PC-3 (cell line): ENCODE results near the gene BRD9. TPM values are rescaled to one million over a fixed set of nuclear protein-coding genes. Genes with fewer than 3 reads are reported as not detected.

ENCODE experiments used
- ATAC-seq: fragments of 200-7000 bp; cut with Tn5 transposase; 2 replicates; pipeline ENCODE4 v1.9.1; 2020; ENCODE audit warnings: mild to moderate bottlenecking, moderate library complexity
- BruUV-seq: library from RNA; stranded (reverse); fragments of 400-500 nt; replicated peaks from 2 replicates; lab custom pipeline; 2021; lab: Mats Ljungman, UMichigan
- CTCF ChIA-PET: fragments of 300-600 bp; sonication (Branson Sonifier 250); formaldehyde crosslinking; loops from one replicate; lab custom pipeline; 2022; ENCODE audit warnings: antibody characterized with exemption; lab: Charles Lee
- POLR2A ChIA-PET: fragments of 300-600 bp; sonication (Branson Sonifier 250); formaldehyde crosslinking; loops from one replicate; lab custom pipeline; 2022; ENCODE audit warnings: antibody characterized with exemption; ENCODE audit not compliant: unreplicated experiment; lab: Charles Lee
- DNase-seq: peaks from one replicate; pipeline ENCODE4 v3.0.0-alpha.2; 2015
- H2AFZ ChIP-seq: fragments of 300-600 bp; sonication (generic); 2 replicates; pipeline ENCODE4 v1.6.0; 2016; ENCODE audit warnings: antibody characterized with exemption, low read length
- H3F3A ChIP-seq: fragments of 300-600 bp; sonication (generic); one replicate; pipeline ENCODE4 v1.6.0; 2017; ENCODE audit warnings: antibody characterized with exemption, low read length, control low read depth, mild to moderate bottlenecking; ENCODE audit not compliant: unreplicated experiment
- H3K27ac ChIP-seq: fragments of 300-600 bp; sonication (generic); 2 replicates; pipeline ENCODE4 v1.5.1; 2016; ENCODE audit warnings: mild to moderate bottlenecking, low read length
- H3K27me3 ChIP-seq: fragments of 300-600 bp; sonication (generic); 2 replicates; pipeline ENCODE4 v1.6.1; 2016; ENCODE audit warnings: low read length, mixed read lengths
- H3K36me3 ChIP-seq: fragments of 300-600 bp; sonication (generic); 2 replicates; pipeline ENCODE4 v1.6.1; 2016; ENCODE audit warnings: low read depth, mixed run types, low read length, mixed read lengths
- H3K4me1 ChIP-seq: fragments of 300-600 bp; sonication (generic); 2 replicates; pipeline ENCODE4 v1.5.1; 2016; ENCODE audit warnings: low read length; ENCODE audit not compliant: insufficient read depth
- H3K4me2 ChIP-seq: fragments of 300-600 bp; sonication (generic); 2 replicates; pipeline ENCODE4 v1.6.0; 2016; ENCODE audit warnings: low read length
- H3K4me3 ChIP-seq: fragments of 300-600 bp; sonication (generic); 2 replicates; pipeline ENCODE4 v1.5.1; 2016; ENCODE audit warnings: mild to moderate bottlenecking, low read length, mixed read lengths
- H3K79me2 ChIP-seq: fragments of 300-600 bp; sonication (generic); 2 replicates; pipeline ENCODE4 v1.6.1; 2017; ENCODE audit warnings: low read length, mixed read lengths
- H3K9ac ChIP-seq: fragments of 300-600 bp; sonication (generic); 2 replicates; pipeline ENCODE4 v1.6.0; 2016; ENCODE audit warnings: mild to moderate bottlenecking, low read length
- H3K9me2 ChIP-seq: fragments of 300-600 bp; sonication (generic); replicated peaks from 2 replicates; pipeline ENCODE4 v1.6.1; 2016; ENCODE audit warnings: mixed run types, low read length, mixed read lengths
- H3K9me3 ChIP-seq: fragments of 300-600 bp; sonication (generic); 2 replicates; pipeline ENCODE4 v1.6.1; 2016; ENCODE audit warnings: low read length, mixed read lengths
- H4K20me1 ChIP-seq: fragments of 300-600 bp; sonication (generic); 2 replicates; pipeline ENCODE4 v1.6.1; 2016; ENCODE audit warnings: low read length, mixed read lengths
- EZH2 ChIP-seq: fragments of 300-600 bp; sonication (generic); IDR thresholded peaks from one replicate; pipeline ENCODE4 v1.6.1; 2017; ENCODE audit warnings: antibody characterized with exemption, mild to moderate bottlenecking, low read length; ENCODE audit not compliant: unreplicated experiment
- EZH2phosphoT487 ChIP-seq: fragments of 300-600 bp; sonication (generic); IDR thresholded peaks from 2 replicates; pipeline ENCODE4 v1.6.1; 2018; ENCODE audit warnings: mild to moderate bottlenecking, antibody characterized with exemption, low read length, borderline replicate concordance
- intact Hi-C: fragments of 100-400 bp; cut with micrococcal nuclease; formaldehyde crosslinking; loops from 2 replicates; pipeline ENCODE4 v1.9.0; 2023
- total RNA-seq: library from RNA; depleted of rRNA; stranded (reverse); fragments of >200 nt; gene quantifications from 2 replicates; pipeline ENCODE4 v1.2.3, GENCODE V29; 2014
- TF ChIP-seq, protein P1 (sequence below): fragments of 300-600 bp; sonication (generic); conservative IDR thresholded peaks from 2 replicates; pipeline ENCODE4 v1.5.1; 2017; ENCODE audit warnings: antibody characterized with exemption, low read depth, mild to moderate bottlenecking, low read length

Gene BRD9
- total RNA-seq, 1 experiment from 2014 or later: 50.4 TPM

- Histone ChIP-seq H3K9ac (no peak overlapping the region), H3K4me3 (no peak overlapping the region), H3K4me2 (no peak overlapping the region), H2AFZ (no peak overlapping the region), H3K9me3 (no peaks in the 10 kb centered on the region), H3K36me3 (peaks cover 73% of the 10 kb centered on the region), H4K20me1 (peaks cover 20% of the 10 kb centered on the region), H3K9me2 (no peaks in the 10 kb centered on the region), H3K79me2 (peaks cover 68% of the 10 kb centered on the region), H3K27me3 (no peaks in the 10 kb centered on the region), H3K4me1 (no peaks in the 10 kb centered on the region), H3F3A (no peaks in the 10 kb centered on the region), H3K27ac (no peak overlapping the region)
- no TSS peak for BruUV-seq
- ChIA-PET POLR2A (no interaction called here), CTCF (no interaction called here)
- TF ChIP-seq, protein P1, sequence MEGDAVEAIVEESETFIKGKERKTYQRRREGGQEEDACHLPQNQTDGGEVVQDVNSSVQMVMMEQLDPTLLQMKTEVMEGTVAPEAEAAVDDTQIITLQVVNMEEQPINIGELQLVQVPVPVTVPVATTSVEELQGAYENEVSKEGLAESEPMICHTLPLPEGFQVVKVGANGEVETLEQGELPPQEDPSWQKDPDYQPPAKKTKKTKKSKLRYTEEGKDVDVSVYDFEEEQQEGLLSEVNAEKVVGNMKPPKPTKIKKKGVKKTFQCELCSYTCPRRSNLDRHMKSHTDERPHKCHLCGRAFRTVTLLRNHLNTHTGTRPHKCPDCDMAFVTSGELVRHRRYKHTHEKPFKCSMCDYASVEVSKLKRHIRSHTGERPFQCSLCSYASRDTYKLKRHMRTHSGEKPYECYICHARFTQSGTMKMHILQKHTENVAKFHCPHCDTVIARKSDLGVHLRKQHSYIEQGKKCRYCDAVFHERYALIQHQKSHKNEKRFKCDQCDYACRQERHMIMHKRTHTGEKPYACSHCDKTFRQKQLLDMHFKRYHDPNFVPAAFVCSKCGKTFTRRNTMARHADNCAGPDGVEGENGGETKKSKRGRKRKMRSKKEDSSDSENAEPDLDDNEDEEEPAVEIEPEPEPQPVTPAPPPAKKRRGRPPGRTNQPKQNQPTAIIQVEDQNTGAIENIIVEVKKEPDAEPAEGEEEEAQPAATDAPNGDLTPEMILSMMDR: no peak
- TF ChIP-seq EZH2 (no peak), EZH2phosphoT487 (no peak)
- ATAC-seq (no peak), DNase-seq (no peak)
- intact Hi-C loops: no loop called here
Measured at GRCh38 chr5:882253-883183, 10.1 kb downstream of the BRD9 start.

DNA sequence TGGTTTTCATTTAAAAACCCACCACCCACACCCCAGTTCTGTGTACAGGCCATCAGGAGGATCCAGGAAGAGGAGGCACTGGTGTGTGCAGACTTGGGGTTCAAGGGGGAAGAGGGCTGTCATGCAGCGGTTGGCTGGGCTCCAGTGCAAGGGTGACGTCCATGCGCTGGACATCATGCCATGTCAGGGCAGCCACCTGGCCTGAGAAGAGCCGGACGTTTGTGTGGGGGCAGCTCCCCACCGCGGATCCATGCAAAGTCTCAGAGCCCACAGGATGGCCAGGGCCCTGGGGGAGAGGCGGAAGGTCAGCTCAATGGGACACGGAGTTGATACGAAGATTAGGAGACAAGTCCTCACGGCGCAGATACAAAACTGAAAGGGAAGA lies 11.1 kb downstream of the BRD9 start:
- ATAC-seq (no peak), DNase-seq (no peak)
- H3K79me2 ChIP-seq: peaks cover 59% of the 10 kb centered on the region
- peaks cover 16% of the 10 kb centered on the region for H4K20me1 ChIP-seq
- H3K27me3 ChIP-seq: no peaks in the 10 kb centered on the region
- H3K4me2 ChIP-seq: no peak overlapping the region
- TF ChIP-seq EZH2phosphoT487 (no peak), EZH2 (no peak)
- TF ChIP-seq, protein P1: no peak
- peaks cover 72% of the 10 kb centered on the region for H3K36me3 ChIP-seq
- H2AFZ ChIP-seq: no peak overlapping the region
- BruUV-seq: no TSS peak
- ChIA-PET POLR2A (no interaction called here), CTCF (no interaction called here)
- intact Hi-C loops: no loop called here
- H3K4me1 ChIP-seq: no peaks in the 10 kb centered on the region
- H3K9me3 ChIP-seq: no peaks in the 10 kb centered on the region
- no peaks in the 10 kb centered on the region for H3K9me2 ChIP-seq
- H3F3A ChIP-seq: no peaks in the 10 kb centered on the region
- no peak overlapping the region for H3K9ac ChIP-seq
- H3K4me3 ChIP-seq: no peak overlapping the region
- H3K27ac ChIP-seq: no peak overlapping the region
